Duodenal mucosa (tissue), 2 donors: ENCODE data around the gene TMEM266.

Source experiments
- H3K27ac ChIP-seq: one replicate; pipeline ENCODE4 v1.7.0; 2013; ENCODE audit warnings: low read depth, low read length
- H3K27me3 ChIP-seq, 2 donors: one replicate each; pipeline ENCODE4 v1.7.0; 2013; ENCODE audit warnings: low read length in 2 of 2, control low read depth in 1 of 2; ENCODE audit not compliant: insufficient read depth in 2 of 2, control insufficient read depth in 1 of 2
- H3K36me3 ChIP-seq, 2 donors: one replicate each; pipeline ENCODE4 v1.7.0; 2013; ENCODE audit warnings: low read length in 2 of 2, control low read depth in 1 of 2; ENCODE audit not compliant: insufficient read depth in 2 of 2, control insufficient read depth in 1 of 2
- H3K4me1 ChIP-seq, 2 donors: one replicate each; pipeline ENCODE4 v1.7.0; 2013; ENCODE audit warnings: low read length in 2 of 2, control low read depth in 1 of 2; ENCODE audit not compliant: insufficient read depth in 2 of 2, control insufficient read depth in 1 of 2
- H3K4me3 ChIP-seq, 2 donors: one replicate each; pipeline ENCODE4 v1.7.0; 2013; ENCODE audit warnings: low read length in 2 of 2, low read depth in 1 of 2
- H3K9ac ChIP-seq, 2 donors: one replicate each; pipeline ENCODE4 v1.7.0; 2013; ENCODE audit warnings: low read length in 2 of 2, low read depth in 1 of 2
- H3K9me3 ChIP-seq, 2 donors: one replicate each; pipeline ENCODE4 v1.7.0; 2013; ENCODE audit warnings: low read length in 2 of 2, control low read depth in 1 of 2; ENCODE audit not compliant: control insufficient read depth in 1 of 2

The TMEM266 gene

GRCh38 chr15:76198456-76199105 lies 138.8 kb downstream of the TMEM266 start:
- no peaks in the 10 kb centered on the region for H3K36me3 ChIP-seq
- no peak overlapping the region for H3K27ac ChIP-seq
- peaks cover 24 to 25% of the 10 kb centered on the region in 2 donors for H3K4me1 ChIP-seq
- H3K9ac ChIP-seq, result no peak overlapping the region
- no peak overlapping the region for H3K4me3 ChIP-seq
- H3K9me3 ChIP-seq, result no peaks in the 10 kb centered on the region
- H3K27me3 ChIP-seq, result no peaks in the 10 kb centered on the region

- H3K4me3 ChIP-seq, result no peak overlapping the region
- H3K4me1 ChIP-seq, result peaks cover 19% of the 10 kb centered on the region in 2 donors
- H3K36me3 ChIP-seq, result no peaks in the 10 kb centered on the region
These were observed 139.6 kb downstream of the TMEM266 start for GRCh38 chr15:76199106-76200082.

GRCh38 chr15:76200083-76200465 lies 140.3 kb downstream of the TMEM266 start:
- H3K27ac ChIP-seq, result no peak overlapping the region
- H3K4me1 ChIP-seq, result peaks cover 18% of the 10 kb centered on the region in 2 donors
- H3K9ac ChIP-seq, result no peak overlapping the region
- H3K27me3 ChIP-seq, result no peaks in the 10 kb centered on the region
- H3K36me3 ChIP-seq, result peaks cover 0 to 4% of the 10 kb centered on the region in 2 donors
- H3K4me3 ChIP-seq, result no peak overlapping the region
- no peaks in the 10 kb centered on the region for H3K9me3 ChIP-seq

More at GRCh38 chr15:76199106-76200082, 139.6 kb downstream of the TMEM266 start:
- H3K27ac ChIP-seq, result no peak overlapping the region
- no peaks in the 10 kb centered on the region for H3K9me3 ChIP-seq
- H3K9ac ChIP-seq, result no peak overlapping the region
- no peaks in the 10 kb centered on the region for H3K27me3 ChIP-seq

- peaks cover 18% of the 10 kb centered on the region in 2 donors for H3K4me1 ChIP-seq
- no peaks in the 10 kb centered on the region for H3K9me3 ChIP-seq
- no peak overlapping the region for H3K4me3 ChIP-seq
- no peaks in the 10 kb centered on the region for H3K27me3 ChIP-seq
- no peak overlapping the region for H3K9ac ChIP-seq
- peaks cover 0 to 6% of the 10 kb centered on the region in 2 donors for H3K36me3 ChIP-seq
- H3K27ac ChIP-seq, result no peak overlapping the region
These were observed 140.9 kb downstream of the TMEM266 start for GRCh38 chr15:76200641-76201105.

- peaks cover 0 to 12% of the 10 kb centered on the region in 2 donors for H3K36me3 ChIP-seq
- H3K9me3 ChIP-seq, result no peaks in the 10 kb centered on the region
- no peak overlapping the region for H3K27ac ChIP-seq
- no peak overlapping the region for H3K9ac ChIP-seq
- no peaks in the 10 kb centered on the region for H3K27me3 ChIP-seq
- peaks cover 10 to 12% of the 10 kb centered on the region in 2 donors for H3K4me1 ChIP-seq
- no peak overlapping the region for H3K4me3 ChIP-seq
These were observed 141.9 kb downstream of the TMEM266 start for GRCh38 chr15:76201536-76202255.

- no peaks in the 10 kb centered on the region for H3K27me3 ChIP-seq
- no peaks in the 10 kb centered on the region for H3K4me1 ChIP-seq
- H3K4me3 ChIP-seq, result no peak overlapping the region
- H3K36me3 ChIP-seq, result peaks cover 4 to 23% of the 10 kb centered on the region in 2 donors
- H3K9ac ChIP-seq, result no peak overlapping the region
- H3K27ac ChIP-seq, result no peak overlapping the region
- H3K9me3 ChIP-seq, result no peaks in the 10 kb centered on the region
These were observed 143.7 kb downstream of the TMEM266 start for GRCh38 chr15:76203346-76204108.

- Histone ChIP-seq H3K4me3 (no peak overlapping the region), H3K27ac (no peak overlapping the region), H3K9ac (no peak overlapping the region), H3K36me3 (peaks cover 4 to 26% of the 10 kb centered on the region in 2 donors), H3K27me3 (no peaks in the 10 kb centered on the region), H3K4me1 (no peaks in the 10 kb centered on the region), H3K9me3 (no peaks in the 10 kb centered on the region)
These were observed 144.5 kb downstream of the TMEM266 start for GRCh38 chr15:76204109-76204845.

GRCh38 chr15:76204916-76205460 lies 145.2 kb downstream of the TMEM266 start:
- Histone ChIP-seq H3K27ac (no peak overlapping the region), H3K4me3 (no peak overlapping the region), H3K4me1 (no peaks in the 10 kb centered on the region), H3K36me3 (peaks cover 4 to 32% of the 10 kb centered on the region in 2 donors), H3K9me3 (no peaks in the 10 kb centered on the region), H3K9ac (no peak overlapping the region), H3K27me3 (no peaks in the 10 kb centered on the region)
